Panc1 (cell line): ENCODE data around the gene GAS7. TPM values are rescaled to one million over a fixed set of nuclear protein-coding genes. Genes with fewer than 3 reads are reported as not detected.

Experiments
- ATAC-seq: fragments of 200-7000 bp; cut with Tn5 transposase; 2 replicates; pipeline ENCODE4 v1.9.1; 2020; ENCODE audit warnings: mild to moderate bottlenecking, moderate library complexity
- BruUV-seq: library from RNA; stranded (reverse); fragments of 400-500 nt; replicated peaks from 2 replicates; lab custom pipeline; 2021; lab: Mats Ljungman, UMichigan
- CTCF ChIA-PET: fragments of 300-600 bp; sonication (Branson Sonifier 250); formaldehyde crosslinking; loops from one replicate; lab custom pipeline; 2022; ENCODE audit warnings: antibody characterized with exemption; lab: Charles Lee
- POLR2A ChIA-PET: fragments of 300-600 bp; sonication (Branson Sonifier 250); formaldehyde crosslinking; loops from one replicate; lab custom pipeline; 2022; ENCODE audit warnings: antibody characterized with exemption; lab: Charles Lee
- DNase-seq: peaks from one replicate; pipeline ENCODE4 v3.0.0-alpha.2; 2010; ENCODE audit warnings: low read depth, low spot score
- H3K27ac ChIP-seq: 2 replicates; pipeline ENCODE4 v1.5.1; 2011; ENCODE audit warnings: mild to moderate bottlenecking, low read length, inconsistent platforms
- H3K27me3 ChIP-seq: fragments of 200-500 bp; sonication (Bioruptor generic); 2 replicates; pipeline ENCODE4 v1.6.0; 2014; ENCODE audit warnings: low read length, inconsistent platforms; ENCODE audit not compliant: control insufficient read depth, insufficient read depth
- H3K36me3 ChIP-seq: fragments of 200-500 bp; sonication (Bioruptor generic); 2 replicates; pipeline ENCODE4 v1.5.1; 2014; ENCODE audit warnings: inconsistent platforms, mild to moderate bottlenecking, low read length, moderate library complexity; ENCODE audit not compliant: control insufficient read depth, insufficient read depth
- H3K4me1 ChIP-seq: 2 replicates; pipeline ENCODE4 v1.5.1; 2011; ENCODE audit warnings: inconsistent platforms, mild to moderate bottlenecking, low read length, moderate library complexity; ENCODE audit not compliant: control insufficient read depth, insufficient read depth
- H3K4me3 ChIP-seq, 2 experiments: 2 replicates each; pipeline ENCODE4 v1.5.1; 2011 to 2012; ENCODE audit warnings: low read depth in 2 of 2, low read length in 2 of 2, mild to moderate bottlenecking in 2 of 2, inconsistent platforms in 1 of 2, moderate library complexity in 1 of 2
- H3K9me3 ChIP-seq: fragments of 200-500 bp; sonication (Bioruptor generic); 2 replicates; pipeline ENCODE4 v1.5.1; 2014; ENCODE audit warnings: low read depth, mild to moderate bottlenecking, inconsistent platforms, low read length, moderate library complexity; ENCODE audit not compliant: control insufficient read depth, insufficient read depth
- POLR2AphosphoS5 ChIP-seq: IDR thresholded peaks from 2 replicates; pipeline ENCODE4 v1.6.1; 2012; ENCODE audit warnings: mild to moderate bottlenecking, low read depth, low read length, moderate library complexity
- SIN3A ChIP-seq: IDR thresholded peaks from 2 replicates; pipeline ENCODE4 v1.6.1; 2012; ENCODE audit warnings: low read depth, mild to moderate bottlenecking, low read length, moderate library complexity, borderline replicate concordance; ENCODE audit not compliant: insufficient read depth
- TCF7L2 ChIP-seq: IDR thresholded peaks from 2 replicates; pipeline ENCODE4 v1.6.1; 2011; ENCODE audit warnings: mild to moderate bottlenecking, low read depth, low read length, inconsistent platforms
- in situ Hi-C: cut with HindIII; loops from 2 replicates; pipeline ENCODE4 v1.10.0; 2016; ENCODE audit warnings: low sequenced_read_pairs, low pct_unique_long_range_greater_than_20kb
- intact Hi-C: fragments of 100-400 bp; cut with micrococcal nuclease; formaldehyde crosslinking; loops from one replicate; pipeline ENCODE4 v1.10.0; 2022; ENCODE audit not compliant: unreplicated experiment
- total RNA-seq: library from RNA; stranded (reverse); gene quantifications from one replicate; pipeline ENCODE4 v1.2.1, GENCODE V29; 2021; ENCODE audit not compliant: unreplicated experiment
- TF ChIP-seq, protein P1 (sequence below), 2 experiments: IDR thresholded peaks; 2 replicates each; pipeline ENCODE4 v1.6.1; 2011 to 2012; ENCODE audit warnings: low read depth in 2 of 2, control low read depth in 1 of 2, low read length in 1 of 2, mild to moderate bottlenecking in 1 of 2, moderate library complexity in 1 of 2; ENCODE audit not compliant: insufficient read depth in 1 of 2
- TF ChIP-seq, protein P2 (sequence below): fragments of 450-650 bp; IDR thresholded peaks from 2 replicates; pipeline ENCODE4 v1.5.1; 2017; ENCODE audit warnings: mild to moderate bottlenecking

The GAS7 gene
- total RNA-seq, 1 experiment from 2014 or later: 0.05 TPM

DNA sequence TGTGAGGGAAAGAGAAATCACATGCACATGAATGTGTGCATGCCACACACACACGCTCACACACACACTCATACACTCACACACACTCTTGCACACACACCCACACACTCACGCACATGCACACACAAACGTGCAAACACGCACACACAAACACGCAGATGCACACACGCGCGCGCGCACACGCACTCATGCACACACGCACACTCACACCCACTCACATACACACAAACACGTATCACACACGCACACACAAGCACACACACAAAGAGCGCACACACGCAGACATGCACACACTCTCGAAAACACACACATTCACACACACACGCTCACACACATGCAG is 72.2 kb downstream of the GAS7 start:
- no TSS peak for BruUV-seq
- intact Hi-C loops (no loop called here), in situ Hi-C loops (no loop called here)
- Histone ChIP-seq H3K36me3 (no peaks in the 10 kb centered on the region), H3K9me3 (no peaks in the 10 kb centered on the region), H3K27me3 (no peaks in the 10 kb centered on the region), H3K4me1 (no peaks in the 10 kb centered on the region), H3K27ac (no peak overlapping the region), H3K4me3 (no peak overlapping the region)
- TF ChIP-seq POLR2AphosphoS5 (no peak), TCF7L2 (no peak), SIN3A (no peak)
- TF ChIP-seq, protein P1, sequence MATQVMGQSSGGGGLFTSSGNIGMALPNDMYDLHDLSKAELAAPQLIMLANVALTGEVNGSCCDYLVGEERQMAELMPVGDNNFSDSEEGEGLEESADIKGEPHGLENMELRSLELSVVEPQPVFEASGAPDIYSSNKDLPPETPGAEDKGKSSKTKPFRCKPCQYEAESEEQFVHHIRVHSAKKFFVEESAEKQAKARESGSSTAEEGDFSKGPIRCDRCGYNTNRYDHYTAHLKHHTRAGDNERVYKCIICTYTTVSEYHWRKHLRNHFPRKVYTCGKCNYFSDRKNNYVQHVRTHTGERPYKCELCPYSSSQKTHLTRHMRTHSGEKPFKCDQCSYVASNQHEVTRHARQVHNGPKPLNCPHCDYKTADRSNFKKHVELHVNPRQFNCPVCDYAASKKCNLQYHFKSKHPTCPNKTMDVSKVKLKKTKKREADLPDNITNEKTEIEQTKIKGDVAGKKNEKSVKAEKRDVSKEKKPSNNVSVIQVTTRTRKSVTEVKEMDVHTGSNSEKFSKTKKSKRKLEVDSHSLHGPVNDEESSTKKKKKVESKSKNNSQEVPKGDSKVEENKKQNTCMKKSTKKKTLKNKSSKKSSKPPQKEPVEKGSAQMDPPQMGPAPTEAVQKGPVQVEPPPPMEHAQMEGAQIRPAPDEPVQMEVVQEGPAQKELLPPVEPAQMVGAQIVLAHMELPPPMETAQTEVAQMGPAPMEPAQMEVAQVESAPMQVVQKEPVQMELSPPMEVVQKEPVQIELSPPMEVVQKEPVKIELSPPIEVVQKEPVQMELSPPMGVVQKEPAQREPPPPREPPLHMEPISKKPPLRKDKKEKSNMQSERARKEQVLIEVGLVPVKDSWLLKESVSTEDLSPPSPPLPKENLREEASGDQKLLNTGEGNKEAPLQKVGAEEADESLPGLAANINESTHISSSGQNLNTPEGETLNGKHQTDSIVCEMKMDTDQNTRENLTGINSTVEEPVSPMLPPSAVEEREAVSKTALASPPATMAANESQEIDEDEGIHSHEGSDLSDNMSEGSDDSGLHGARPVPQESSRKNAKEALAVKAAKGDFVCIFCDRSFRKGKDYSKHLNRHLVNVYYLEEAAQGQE (IDR thresholded peaks at IDR 0.05; ENCODE audit: insufficient read depth in 1 of 2, low read depth in 2 of 2, low read length in 1 of 2): no peak
- TF ChIP-seq, protein P2, sequence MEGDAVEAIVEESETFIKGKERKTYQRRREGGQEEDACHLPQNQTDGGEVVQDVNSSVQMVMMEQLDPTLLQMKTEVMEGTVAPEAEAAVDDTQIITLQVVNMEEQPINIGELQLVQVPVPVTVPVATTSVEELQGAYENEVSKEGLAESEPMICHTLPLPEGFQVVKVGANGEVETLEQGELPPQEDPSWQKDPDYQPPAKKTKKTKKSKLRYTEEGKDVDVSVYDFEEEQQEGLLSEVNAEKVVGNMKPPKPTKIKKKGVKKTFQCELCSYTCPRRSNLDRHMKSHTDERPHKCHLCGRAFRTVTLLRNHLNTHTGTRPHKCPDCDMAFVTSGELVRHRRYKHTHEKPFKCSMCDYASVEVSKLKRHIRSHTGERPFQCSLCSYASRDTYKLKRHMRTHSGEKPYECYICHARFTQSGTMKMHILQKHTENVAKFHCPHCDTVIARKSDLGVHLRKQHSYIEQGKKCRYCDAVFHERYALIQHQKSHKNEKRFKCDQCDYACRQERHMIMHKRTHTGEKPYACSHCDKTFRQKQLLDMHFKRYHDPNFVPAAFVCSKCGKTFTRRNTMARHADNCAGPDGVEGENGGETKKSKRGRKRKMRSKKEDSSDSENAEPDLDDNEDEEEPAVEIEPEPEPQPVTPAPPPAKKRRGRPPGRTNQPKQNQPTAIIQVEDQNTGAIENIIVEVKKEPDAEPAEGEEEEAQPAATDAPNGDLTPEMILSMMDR: no peak
- ChIA-PET POLR2A (no interaction called here), CTCF (no interaction called here)
- ATAC-seq (no peak), DNase-seq (no peak)

DNA sequence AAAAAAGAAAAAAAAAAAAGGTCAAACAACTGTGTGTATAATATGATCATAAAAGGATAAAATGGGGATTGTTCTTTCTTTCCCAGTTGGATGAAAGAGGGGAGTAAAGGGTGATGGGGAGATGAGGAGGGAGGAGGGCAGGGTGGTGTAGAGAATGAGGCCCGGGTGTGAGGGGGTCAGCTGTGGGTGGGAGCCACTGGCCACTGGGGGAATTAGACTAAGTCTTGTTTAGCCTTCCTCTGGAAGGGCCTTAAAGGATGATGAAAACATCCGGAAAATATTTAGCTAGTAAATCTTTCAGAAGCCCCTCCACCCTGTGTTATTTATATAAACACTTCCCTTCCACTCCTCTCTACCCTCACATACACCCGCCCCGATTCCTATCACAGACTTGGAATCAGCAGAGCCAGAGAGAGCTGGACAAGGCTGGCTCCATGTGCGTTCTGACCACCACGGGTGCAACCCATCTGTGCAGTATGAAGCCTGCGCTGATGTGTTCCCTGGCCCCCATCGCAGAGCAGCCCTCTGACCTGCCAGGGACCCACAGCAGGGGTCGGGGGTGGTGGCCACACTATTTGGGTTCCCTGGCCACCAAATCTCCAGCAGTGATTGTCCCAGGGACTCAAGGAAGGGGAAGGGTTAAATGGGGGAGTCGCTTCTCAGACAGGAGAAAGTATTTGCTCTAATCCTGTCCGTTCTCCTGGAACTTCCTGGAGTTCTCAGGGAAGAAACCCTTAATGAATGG is 72.7 kb downstream of the GAS7 start:
- in situ Hi-C loops: no loop called here

More for the DNA sequence above, 72.7 kb downstream of the GAS7 start:
- Histone ChIP-seq H3K27ac (no peak overlapping the region), H3K4me3 (no peak overlapping the region), H3K9me3 (no peaks in the 10 kb centered on the region), H3K36me3 (no peaks in the 10 kb centered on the region), H3K27me3 (no peaks in the 10 kb centered on the region), H3K4me1 (no peaks in the 10 kb centered on the region)
- ATAC-seq: no peak
- TF ChIP-seq, protein P1 (IDR thresholded peaks at IDR 0.05; ENCODE audit: insufficient read depth in 1 of 2, low read depth in 2 of 2, low read length in 1 of 2): no peak
- TF ChIP-seq POLR2AphosphoS5 (no peak), SIN3A (no peak), TCF7L2 (no peak)
- TF ChIP-seq, protein P2: no peak
- no peak for DNase-seq
- intact Hi-C loops: no loop called here
- CTCF ChIA-PET: no interaction called here
- POLR2A ChIA-PET: no interaction called here
- BruUV-seq: no TSS peak
